Upper lobe of right lung (tissue), 1 donor: Measurements from ENCODE around the gene SSNA1. TPM values are rescaled to one million over a fixed set of nuclear protein-coding genes. Genes with fewer than 3 reads are reported as not detected.
A peak's percentile ranks its signal among the peaks of the same experiment; 100 is the strongest.

Experiments used
- ATAC-seq: fragments of 200-7000 bp; cut with Tn5 transposase; one replicate; pipeline ENCODE4 v1.9.1; 2020; ENCODE audit warnings: mild to moderate bottlenecking, moderate library complexity
- DNase-seq: peaks from one replicate; pipeline ENCODE4 v3.0.0-alpha.2; 2020
- H3K27ac ChIP-seq: fragments of 200-600 bp; one replicate; pipeline ENCODE4 v1.8.0; 2022
- H3K27me3 ChIP-seq: fragments of 200-600 bp; one replicate; pipeline ENCODE4 v1.8.0; 2022; ENCODE audit warnings: mild to moderate bottlenecking
- H3K36me3 ChIP-seq: fragments of 200-600 bp; one replicate; pipeline ENCODE4 v1.8.0; 2022
- H3K4me1 ChIP-seq: fragments of 200-600 bp; one replicate; pipeline ENCODE4 v1.8.0; 2022
- H3K4me3 ChIP-seq: fragments of 200-600 bp; one replicate; pipeline ENCODE4 v1.8.0; 2022; ENCODE audit warnings: mild to moderate bottlenecking
- H3K9me3 ChIP-seq: fragments of 200-600 bp; one replicate; pipeline ENCODE4 v1.8.0; 2022
- intact Hi-C: fragments of 100-400 bp; cut with DNase I; formaldehyde crosslinking; loops from one replicate; pipeline ENCODE4 v1.11.0; 2022
- total RNA-seq: library from RNA; stranded (reverse); fragmentation: NEBNext Ultra II Directional; extraction: Animal tissue kit (Norgen Biotek cat#: 25700); gene quantifications from one replicate; pipeline ENCODE4 v1.2.1, GENCODE V29; 2021
- TF ChIP-seq, protein P1 (sequence below): fragments of 200-600 bp; IDR thresholded peaks from one replicate; pipeline ENCODE4 v1.8.0; 2022; ENCODE audit warnings: antibody characterized with exemption
- donor health status: DM: no; HTN: yes; CAD: no; lungs with severe emphysema.

SSNA1 gene
- total RNA-seq, 1 donor from 2014 or later, result 55.5 TPM

DNA sequence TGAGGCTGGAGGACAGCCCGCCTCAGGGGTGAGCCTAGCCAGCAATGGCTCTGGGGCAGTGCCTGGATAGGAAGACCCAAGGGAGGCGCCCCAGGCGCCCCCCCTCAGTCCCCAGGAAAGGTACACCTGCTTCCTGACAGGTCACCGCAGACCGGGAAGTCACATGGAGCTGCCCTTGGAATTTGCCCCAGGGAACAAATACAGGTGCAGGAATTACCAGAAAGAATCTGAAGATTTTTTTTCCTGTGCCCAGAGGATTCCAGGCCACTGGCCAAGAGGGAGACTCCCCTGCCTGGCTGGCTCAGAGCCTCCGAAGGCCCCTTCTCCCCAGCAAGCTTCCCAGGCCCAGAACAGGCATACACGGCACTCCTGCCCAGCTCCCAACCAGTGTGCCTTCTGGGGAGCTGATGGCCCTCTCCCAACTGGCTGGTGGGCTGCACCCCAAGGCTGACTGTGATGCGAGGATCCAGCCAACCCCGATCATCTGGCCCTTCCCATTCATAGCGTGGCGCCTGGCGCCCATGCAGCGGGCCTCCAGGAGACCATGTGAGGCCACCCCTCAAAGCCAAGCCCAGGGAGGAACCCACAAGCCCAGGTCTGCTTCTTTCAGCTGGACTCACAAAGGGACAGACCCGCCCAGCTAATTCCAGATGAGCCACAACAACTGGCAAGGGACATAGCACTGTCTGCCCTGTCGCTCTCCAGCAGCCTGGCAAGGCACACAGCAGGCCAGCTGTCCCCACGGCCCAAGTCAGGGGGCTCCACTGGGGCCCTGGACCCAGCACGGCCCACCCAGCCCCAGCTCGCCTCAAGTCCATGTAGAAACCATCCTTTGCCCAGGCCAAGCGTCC, 9.8 kb downstream of the SSNA1 start:
- intact Hi-C loops, result no loop called here
- H3K4me1 ChIP-seq, result peaks cover 41% of the 10 kb centered on the region
- ATAC-seq (peak; percentile 35), DNase-seq (peak; percentile 83)
- H3K36me3 ChIP-seq, result no peaks in the 10 kb centered on the region
- H3K9me3 ChIP-seq, result no peaks in the 10 kb centered on the region
- peak overlapping the region; percentile 55 for H3K4me3 ChIP-seq
- no peaks in the 10 kb centered on the region for H3K27me3 ChIP-seq
- H3K27ac ChIP-seq, result peak overlapping the region; percentile 68
- TF ChIP-seq, protein P1, sequence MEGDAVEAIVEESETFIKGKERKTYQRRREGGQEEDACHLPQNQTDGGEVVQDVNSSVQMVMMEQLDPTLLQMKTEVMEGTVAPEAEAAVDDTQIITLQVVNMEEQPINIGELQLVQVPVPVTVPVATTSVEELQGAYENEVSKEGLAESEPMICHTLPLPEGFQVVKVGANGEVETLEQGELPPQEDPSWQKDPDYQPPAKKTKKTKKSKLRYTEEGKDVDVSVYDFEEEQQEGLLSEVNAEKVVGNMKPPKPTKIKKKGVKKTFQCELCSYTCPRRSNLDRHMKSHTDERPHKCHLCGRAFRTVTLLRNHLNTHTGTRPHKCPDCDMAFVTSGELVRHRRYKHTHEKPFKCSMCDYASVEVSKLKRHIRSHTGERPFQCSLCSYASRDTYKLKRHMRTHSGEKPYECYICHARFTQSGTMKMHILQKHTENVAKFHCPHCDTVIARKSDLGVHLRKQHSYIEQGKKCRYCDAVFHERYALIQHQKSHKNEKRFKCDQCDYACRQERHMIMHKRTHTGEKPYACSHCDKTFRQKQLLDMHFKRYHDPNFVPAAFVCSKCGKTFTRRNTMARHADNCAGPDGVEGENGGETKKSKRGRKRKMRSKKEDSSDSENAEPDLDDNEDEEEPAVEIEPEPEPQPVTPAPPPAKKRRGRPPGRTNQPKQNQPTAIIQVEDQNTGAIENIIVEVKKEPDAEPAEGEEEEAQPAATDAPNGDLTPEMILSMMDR, result no peak

DNA sequence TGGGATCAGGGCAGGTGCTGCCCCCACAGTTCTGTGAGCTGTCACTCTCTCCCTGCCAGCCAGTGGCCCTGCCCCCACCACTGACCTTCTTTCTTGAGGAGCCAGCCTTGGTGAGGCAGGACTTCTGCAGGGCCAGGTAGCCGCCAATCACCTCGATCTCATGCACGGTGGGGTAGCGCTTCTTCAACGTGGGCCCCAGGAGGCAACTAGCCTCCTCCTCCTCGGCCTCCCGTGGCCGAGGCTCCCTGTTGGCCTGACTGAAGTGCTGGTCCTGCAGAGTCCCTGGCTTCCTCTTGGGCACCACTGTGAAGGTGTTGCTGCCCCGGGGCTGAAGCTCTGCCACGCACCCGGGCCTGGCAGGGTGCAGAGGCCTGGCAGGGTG, 10.4 kb downstream of the SSNA1 start:
- TF ChIP-seq, protein P1, result no peak
- ATAC-seq, result no peak
- Histone ChIP-seq H3K4me3 (peak overlapping the region; percentile 55), H3K27me3 (no peaks in the 10 kb centered on the region), H3K36me3 (no peaks in the 10 kb centered on the region), H3K27ac (peak overlapping the region; percentile 68), H3K4me1 (peaks cover 47% of the 10 kb centered on the region), H3K9me3 (no peaks in the 10 kb centered on the region)
- no peak for DNase-seq
- intact Hi-C loops, result no loop called here

DNA sequence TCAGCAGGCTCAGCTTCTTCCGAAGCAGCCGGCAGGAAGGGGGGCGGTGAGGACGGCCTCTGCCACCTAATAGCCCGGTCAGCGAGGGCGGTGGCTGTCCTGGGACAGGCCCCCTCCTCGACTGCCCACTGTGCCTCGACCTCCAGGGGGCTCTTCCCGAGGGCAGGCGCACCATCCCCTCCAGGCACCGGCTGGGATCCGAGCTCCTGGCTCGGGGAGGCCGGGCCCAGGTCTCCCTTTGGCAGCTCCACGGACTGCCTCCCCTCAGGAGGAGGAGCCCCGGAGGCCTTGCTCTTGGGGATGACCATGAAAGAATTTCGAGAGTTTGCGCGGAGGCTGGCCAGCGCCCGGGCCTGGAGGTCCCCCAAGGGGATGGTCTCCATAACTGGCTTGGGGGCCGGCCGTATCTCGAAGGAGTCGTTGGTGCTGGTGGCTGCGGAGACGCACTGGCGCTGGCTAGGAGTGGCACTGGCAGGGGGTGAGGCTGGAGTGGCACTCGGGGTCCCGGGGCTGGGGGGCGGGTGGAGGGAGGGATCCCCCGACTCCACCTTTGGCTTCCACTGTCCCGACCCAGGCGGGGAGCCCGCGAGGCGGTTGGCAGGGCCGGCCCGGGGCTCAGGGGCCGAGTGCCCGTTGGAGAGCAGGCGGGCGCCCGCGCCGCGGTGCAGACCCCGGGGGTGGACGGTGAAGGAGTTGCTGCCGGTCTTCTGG, 11.1 kb downstream of the SSNA1 start:
- Histone ChIP-seq H3K9me3 (no peaks in the 10 kb centered on the region), H3K36me3 (no peaks in the 10 kb centered on the region), H3K27ac (peak overlapping the region; percentile 68)

DNA sequence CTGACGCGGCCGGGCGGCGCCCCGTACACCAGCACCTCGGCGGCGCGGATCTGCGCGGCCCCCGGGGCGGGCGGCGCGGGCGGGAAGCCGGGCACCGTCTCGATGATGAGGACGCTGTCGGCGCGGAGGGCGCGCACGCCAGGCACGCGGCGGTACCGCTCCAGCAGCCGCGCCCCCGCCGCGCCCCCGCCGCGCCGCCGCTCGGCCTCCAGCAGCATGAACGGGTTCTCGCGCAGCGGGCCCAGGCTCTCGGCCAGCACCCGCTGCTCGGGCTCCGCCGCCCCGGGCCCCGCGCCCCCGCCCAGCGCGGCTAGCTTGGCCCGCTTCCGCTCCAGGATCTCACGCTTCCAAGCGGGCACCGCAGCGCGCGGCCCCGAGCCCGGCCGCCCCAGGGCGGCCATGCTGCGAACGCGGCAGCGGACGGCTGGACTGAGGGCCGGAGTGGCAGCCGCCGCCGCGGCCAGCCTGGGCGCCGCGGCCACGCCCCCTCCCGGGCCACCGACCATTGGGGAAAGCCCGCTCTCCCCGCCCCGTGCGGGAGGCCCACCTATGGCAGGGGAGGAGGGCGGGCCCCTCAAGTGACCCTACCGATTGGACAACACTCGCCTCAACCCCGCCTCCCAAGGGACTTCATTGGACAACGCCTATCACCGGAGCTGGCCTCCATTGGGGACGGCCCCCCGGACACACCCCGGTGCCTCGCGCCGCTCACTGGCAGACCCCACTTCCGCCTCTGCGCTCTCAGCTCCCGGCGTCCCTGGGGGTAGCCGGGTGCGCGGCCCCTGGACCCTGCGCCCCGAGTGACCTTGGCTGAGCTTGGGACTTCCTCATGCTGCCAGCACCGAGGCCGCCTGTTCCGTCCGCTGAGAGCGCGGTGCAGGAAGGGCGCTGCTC, 12.1 kb downstream of the SSNA1 start, which contains the start of gene TPRN:
Gene TPRN (minus strand): TSS at position 431 of the 894 bp plus-strand sequence. CDS start 30 bp downstream, at position 401.
- peaks cover 51% of the 10 kb centered on the region for H3K4me1 ChIP-seq

More for the DNA sequence above, 11.1 kb downstream of the SSNA1 start:
- no peak for DNase-seq
- intact Hi-C loops, result no loop called here
- TF ChIP-seq, protein P1, result no peak
- no peaks in the 10 kb centered on the region for H3K27me3 ChIP-seq
- H3K4me1 ChIP-seq, result peaks cover 54% of the 10 kb centered on the region
- no peak for ATAC-seq
- peak overlapping the region; percentile 55 for H3K4me3 ChIP-seq

More for the DNA sequence above, 12.1 kb downstream of the SSNA1 start, which contains the start of gene TPRN:
- Histone ChIP-seq H3K9me3 (no peaks in the 10 kb centered on the region), H3K4me3 (peak within 1 kb of the TSS; percentile 69), H3K36me3 (no peaks in the 10 kb centered on the region), H3K27me3 (no peaks in the 10 kb centered on the region), H3K27ac (peak within 1 kb of the TSS; percentile 87)
- ATAC-seq (peak; percentile 95), DNase-seq (peak; percentile 100)
- TF ChIP-seq, protein P1, result no peak
- intact Hi-C loops, result no loop called here
